SK-N-SH (cell line): ENCODE data around the gene ADAP1. TPM values are rescaled to one million over a fixed set of nuclear protein-coding genes. Genes with fewer than 3 reads are reported as not detected.

Source experiments
- CTCF ChIA-PET: fragments of 300-600, 350-600 bp; formaldehyde crosslinking; extraction: SDS; loops from one replicate; lab custom pipeline; 2021; lab: Yijun Ruan, JAX
- POLR2A ChIA-PET: fragments of 350-600 bp; sonication (Branson Sonifier 250); formaldehyde crosslinking; extraction: SDS; loops from one replicate; lab custom pipeline; 2020; ENCODE audit warnings: antibody characterized with exemption, inconsistent platforms; lab: Yijun Ruan, JAX
- DNase-seq: peaks from one replicate; pipeline ENCODE4 v3.0.0; 2012
- H2AFZ ChIP-seq: fragments of 200-600 bp; sonication (generic); 2 replicates; pipeline ENCODE4 v1.8.1; 2016; ENCODE audit warnings: antibody characterized with exemption, mild to moderate bottlenecking, low read depth
- H3F3A ChIP-seq: fragments of 200-600 bp; sonication (generic); replicated peaks from 2 replicates; pipeline ENCODE3; 2016; ENCODE audit warnings: antibody characterized with exemption, mild to moderate bottlenecking; ENCODE audit not compliant: insufficient read depth
- H3K27ac ChIP-seq, 2 experiments: fragments of 200-500 bp in 1 of 2; fragments of 200-600 bp in 1 of 2; sonication (Bioruptor generic) in 1 of 2; sonication (generic), shearing (Covaris generic) in 1 of 2; 2 replicates each; pipeline versions ENCODE4 v1.5.1 to v1.6.1; 2014 to 2016; ENCODE audit warnings: low read depth in 2 of 2, inconsistent platforms in 1 of 2, low read length in 1 of 2, mild to moderate bottlenecking in 1 of 2, mixed read lengths in 1 of 2
- H3K27me3 ChIP-seq: fragments of 200-600 bp; sonication (generic), shearing (Covaris generic); 2 replicates; pipeline ENCODE4 v1.6.1; 2016; ENCODE audit warnings: mixed run types; ENCODE audit not compliant: insufficient read depth
- H3K36me3 ChIP-seq, 2 experiments: fragments of 200-500 bp in 1 of 2; fragments of 200-600 bp in 1 of 2; sonication (Bioruptor generic) in 1 of 2; sonication (generic) in 1 of 2; replicated peaks in 1 of 2; 2 replicates each; pipeline versions ENCODE3 to v1.5.1; 2014 to 2016; ENCODE audit warnings: low read length in 1 of 2, mild to moderate bottlenecking in 1 of 2; ENCODE audit not compliant: insufficient read depth in 2 of 2, control insufficient read depth in 1 of 2
- H3K4me1 ChIP-seq, 2 experiments: fragments of 200-500 bp in 1 of 2; fragments of 200-600 bp in 1 of 2; sonication (Bioruptor generic) in 1 of 2; sonication (generic), shearing (Covaris generic) in 1 of 2; 2 replicates each; pipeline versions ENCODE4 v1.5.1 to v1.6.1; 2014 to 2016; ENCODE audit warnings: low read depth in 1 of 2, low read length in 1 of 2, mixed run types in 1 of 2; ENCODE audit not compliant: insufficient read depth in 2 of 2, control insufficient read depth in 1 of 2
- H3K4me2 ChIP-seq: fragments of 200-600 bp; sonication (generic), shearing (Covaris generic); 2 replicates; pipeline ENCODE4 v1.6.1; 2017; ENCODE audit warnings: mixed run types
- H3K4me3 ChIP-seq, 2 experiments: fragments of 200-500 bp in 1 of 2; fragments of 200-600 bp in 1 of 2; sonication (Bioruptor generic) in 1 of 2; sonication (generic), shearing (Covaris generic) in 1 of 2; 2 replicates each; pipeline versions ENCODE4 v1.5.1 to v1.8.1; 2014 to 2016; ENCODE audit warnings: low read depth in 2 of 2, inconsistent platforms in 1 of 2, low read length in 1 of 2, mild to moderate bottlenecking in 1 of 2, mixed read lengths in 1 of 2, moderate library complexity in 1 of 2
- H3K79me2 ChIP-seq: fragments of 200-600 bp; sonication (generic); 2 replicates; pipeline ENCODE4 v1.8.1; 2017; ENCODE audit warnings: mild to moderate bottlenecking; ENCODE audit not compliant: insufficient read depth
- H3K9ac ChIP-seq: fragments of 200-600 bp; sonication (generic); 2 replicates; pipeline ENCODE4 v1.6.1; 2017; ENCODE audit warnings: mixed run types
- H3K9me2 ChIP-seq: fragments of 200-600 bp; sonication (generic); 2 replicates; pipeline ENCODE4 v1.6.1; 2017; ENCODE audit warnings: mixed run types
- H3K9me3 ChIP-seq: fragments of 200-600 bp; sonication (generic); 2 replicates; pipeline ENCODE4 v1.6.1; 2017; ENCODE audit warnings: mixed run types, mild to moderate bottlenecking, moderate library complexity
- H4K20me1 ChIP-seq: fragments of 200-600 bp; sonication (generic); 2 replicates; pipeline ENCODE4 v1.6.1; 2017; ENCODE audit warnings: mild to moderate bottlenecking, mixed run types; ENCODE audit not compliant: insufficient read depth
- CHD2 ChIP-seq: fragments of 150-350 bp; IDR thresholded peaks from 2 replicates; pipeline ENCODE4 v1.6.1; 2018; ENCODE audit warnings: low read length; ENCODE audit not compliant: partially characterized antibody
- CTCF ChIP-seq: fragments of 200-600 bp; sonication (generic); IDR thresholded peaks from 2 replicates; pipeline ENCODE4 v1.6.1; 2017; ENCODE audit warnings: antibody characterized with exemption, mild to moderate bottlenecking, moderate library complexity
- ELF1 ChIP-seq: IDR thresholded peaks from 2 replicates; pipeline ENCODE4 v1.4.0; 2012
- EP300 ChIP-seq, 2 experiments: IDR thresholded peaks; 2 replicates each; pipeline versions ENCODE4 v1.4.0 to v1.6.1; 2012; ENCODE audit warnings: borderline replicate concordance in 1 of 2, low read depth in 1 of 2, low read length in 1 of 2
- FOXJ3 ChIP-seq: sonication (generic); formaldehyde crosslinking; IDR thresholded peaks from 2 replicates; pipeline ENCODE4 v1.5.1; 2020; ENCODE audit warnings: mild to moderate bottlenecking, missing genetic modification reagents
- GATA2 ChIP-seq: sonication (generic); formaldehyde crosslinking; IDR thresholded peaks from 2 replicates; pipeline ENCODE4 v1.5.0; 2020; ENCODE audit warnings: mild to moderate bottlenecking, missing genetic modification reagents
- IRF3 ChIP-seq: fragments of 150-350 bp; IDR thresholded peaks from 2 replicates; pipeline ENCODE4 v1.6.1; 2016; ENCODE audit warnings: mild to moderate bottlenecking, low read depth, low read length
- MXI1 ChIP-seq: IDR thresholded peaks from 2 replicates; pipeline ENCODE4 v1.6.1; 2012; ENCODE audit warnings: mild to moderate bottlenecking, low read depth, low read length, improper control_type of control experiment
- NFIC ChIP-seq: IDR thresholded peaks from 2 replicates; pipeline ENCODE4 v1.4.0; 2012; ENCODE audit warnings: borderline replicate concordance
- POLR2AphosphoS5 ChIP-seq: IDR thresholded peaks from 2 replicates; pipeline ENCODE4 v1.6.1; 2012; ENCODE audit warnings: low read depth, low read length
- RAD21 ChIP-seq: IDR thresholded peaks from 2 replicates; pipeline ENCODE4 v1.6.1; 2012; ENCODE audit warnings: mild to moderate bottlenecking, low read length
- REST ChIP-seq: IDR thresholded peaks from 2 replicates; pipeline ENCODE4 v1.6.1; 2012; ENCODE audit warnings: mild to moderate bottlenecking, low read depth, low read length, moderate library complexity
- TAF1 ChIP-seq: IDR thresholded peaks from 2 replicates; pipeline ENCODE4 v1.6.1; 2012; ENCODE audit warnings: low read depth, mild to moderate bottlenecking, low read length, moderate library complexity, borderline replicate concordance
- TCF12 ChIP-seq: IDR thresholded peaks from 2 replicates; pipeline ENCODE4 v1.4.0; 2012
- YY1 ChIP-seq: IDR thresholded peaks from 2 replicates; pipeline ENCODE4 v1.4.0; 2012; ENCODE audit warnings: low read depth, mild to moderate bottlenecking
- WGBS: methylation state at CpG from one replicate; pipeline ENCODE4 v1.1.6; 2017; ENCODE audit warnings: low lambda C conversion rate; 5-methylcytosine and 5-hydroxymethylcytosine counted together
- polyA plus RNA-seq, 3 experiments: library from polyadenylated mRNA; depleted of rRNA; stranded (reverse); fragments of >200 nt; gene quantifications; 2 replicates each; pipeline ENCODE4 v1.2.3, GENCODE V29; 2012

ADAP1 gene
- polyA plus RNA-seq, 1 of the 3 experiments (the other 2 are of a cell fraction): 3.2 TPM

- Histone ChIP-seq H3K9ac (no peak overlapping the region), H3K9me2 (no peaks in the 10 kb centered on the region), H3K27me3 (no peaks in the 10 kb centered on the region), H3K9me3 (no peaks in the 10 kb centered on the region), H4K20me1 (no peaks in the 10 kb centered on the region), H3F3A (peaks cover 3% of the 10 kb centered on the region), H3K4me3 (no peak overlapping the region), H3K36me3 (no peaks in the 10 kb centered on the region), H3K27ac (no peak overlapping the region), H3K4me2 (no peak overlapping the region), H2AFZ (no peak overlapping the region), H3K79me2 (no peaks in the 10 kb centered on the region), H3K4me1 (peaks cover 5 to 9% of the 10 kb centered on the region in 2 experiments; a peak in 2 of 4 replicates)
- ChIA-PET CTCF (interaction anchor here (0.6 to 4.0 kb wide), 2 partner anchors 12 to 446 kb away, joined by 3 to 28 read pairs; no protein-coding TSS in a partner anchor), POLR2A (no interaction called here)
- no peak for DNase-seq
- WGBS: 92% methylated on average over 10 of the region's 15 CpGs
- TF ChIP-seq CHD2: no peak
- TF ChIP-seq POLR2AphosphoS5: no peak
- TF ChIP-seq IRF3: no peak
- no peak for TF ChIP-seq TAF1
- TF ChIP-seq FOXJ3 (CRISPR knock-in tag): no peak
- no peak for TF ChIP-seq EP300 (IDR thresholded peaks at IDR 0.05; ENCODE audit: borderline replicate concordance in 1 of 2, low read depth in 1 of 2, low read length in 1 of 2)
- no peak for TF ChIP-seq ELF1
- no peak for TF ChIP-seq GATA2 (CRISPR knock-in tag)
- TF ChIP-seq REST: no peak
Measured at GRCh38 chr7:921071-921461, 33.4 kb downstream of the ADAP1 start.

- no peaks in the 10 kb centered on the region for H4K20me1 ChIP-seq
- H3K79me2 ChIP-seq: no peaks in the 10 kb centered on the region
- CTCF ChIA-PET: interaction anchor here (4.0 kb wide), 1 partner anchor 11 kb away, joined by 28 read pairs; no protein-coding TSS in a partner anchor
- H3K9me2 ChIP-seq: no peaks in the 10 kb centered on the region
- no peak overlapping the region for H2AFZ ChIP-seq
- H3K9ac ChIP-seq: no peak overlapping the region
- H3K36me3 ChIP-seq: no peaks in the 10 kb centered on the region
- H3K9me3 ChIP-seq: no peaks in the 10 kb centered on the region
- no peak overlapping the region for H3K4me3 ChIP-seq
- no peaks in the 10 kb centered on the region for H3K27me3 ChIP-seq
- H3K4me2 ChIP-seq: no peak overlapping the region
- peaks cover 5 to 15% of the 10 kb centered on the region in 2 experiments; a peak in 2 of 4 replicates for H3K4me1 ChIP-seq
- H3F3A ChIP-seq: peaks cover 4% of the 10 kb centered on the region
- WGBS: 84% methylated on average over 35 of the region's 40 CpGs
- POLR2A ChIA-PET: no interaction called here
- no peak overlapping the region for H3K27ac ChIP-seq
- no peak for DNase-seq
- TF ChIP-seq TCF12 (no peak), MXI1 (no peak), EP300 (IDR thresholded peaks at IDR 0.05; ENCODE audit: borderline replicate concordance in 1 of 2, low read depth in 1 of 2, low read length in 1 of 2) (no peak), NFIC (no peak), CHD2 (no peak), RAD21 (no peak), CTCF (no peak), TAF1 (no peak), YY1 (no peak), REST (no peak), ELF1 (no peak), FOXJ3 (CRISPR knock-in tag) (no peak)
Measured at GRCh38 chr7:920351-921070, 34.0 kb downstream of the ADAP1 start.
